HCT116 (cell line): ENCODE data around the gene CNTN5. TPM values are rescaled to one million over a fixed set of nuclear protein-coding genes. Genes with fewer than 3 reads are reported as not detected.

Source experiments
- ATAC-seq: fragments of 200-7000 bp; cut with Tn5 transposase; 2 replicates; pipeline ENCODE4 v1.9.1; 2020; ENCODE audit warnings: mild to moderate bottlenecking, moderate library complexity
- BruUV-seq: library from RNA; stranded (reverse); fragments of 400-500 nt; replicated peaks from 2 replicates; lab custom pipeline; 2021; lab: Mats Ljungman, UMichigan
- CTCF ChIA-PET: fragments of 300-600 bp; sonication (Branson Sonifier 250); formaldehyde crosslinking; loops from one replicate; lab custom pipeline; 2021; ENCODE audit warnings: antibody characterized with exemption; lab: Charles Lee
- POLR2A ChIA-PET: fragments of 300-600, 350-600 bp; sonication (Branson Sonifier 250); formaldehyde crosslinking; loops from one replicate; lab custom pipeline; 2021; ENCODE audit warnings: antibody characterized with exemption; lab: Charles Lee
- RAD21 ChIA-PET, 2 experiments: fragments of 300-600 bp; sonication (Branson Sonifier 250); formaldehyde crosslinking; loops; one replicate each; lab custom pipeline; 2023; ENCODE audit warnings: low total read pairs in 2 of 2; ENCODE audit not compliant: uncharacterized antibody in 2 of 2, unreplicated experiment in 2 of 2, low non-redundant PET in 1 of 2; lab: Charles Lee
- DNase-seq: peaks from one replicate; pipeline ENCODE4 v3.0.0-alpha.2; 2010; ENCODE audit warnings: low read depth, low spot score
- H2AFZ ChIP-seq: fragments of 200-600 bp; shearing (Covaris generic), sonication (generic); 2 replicates; pipeline ENCODE4 v1.6.1; 2017; ENCODE audit warnings: low read depth, mixed run types, mixed read lengths, antibody characterized with exemption, low read length; ENCODE audit not compliant: poor library complexity, severe bottlenecking
- H3K27ac ChIP-seq: 2 replicates; pipeline ENCODE4 v1.5.1; 2012; ENCODE audit warnings: low read depth, low read length
- H3K27me3 ChIP-seq: fragments of 200-600 bp; sonication (generic); 2 replicates; pipeline ENCODE4 v1.6.1; 2016; ENCODE audit warnings: mixed run types, low read length, mixed read lengths; ENCODE audit not compliant: insufficient read depth
- H3K36me3 ChIP-seq, 2 experiments: fragments of 200-500 bp in 1 of 2; fragments of 200-600 bp in 1 of 2; sonication (Bioruptor generic) in 1 of 2; sonication (generic) in 1 of 2; 2 replicates each; pipeline versions ENCODE4 v1.5.1 to v1.6.1; 2014 to 2016; ENCODE audit warnings: low read length in 2 of 2, inconsistent platforms in 1 of 2, mixed read lengths in 1 of 2, mixed run types in 1 of 2; ENCODE audit not compliant: insufficient read depth in 2 of 2, control insufficient read depth in 1 of 2
- H3K4me1 ChIP-seq, 2 experiments: fragments of 200-600 bp in 1 of 2; sonication (generic) in 1 of 2; 2 replicates each; pipeline versions ENCODE4 v1.5.1 to v1.6.1; 2012 to 2017; ENCODE audit warnings: low read length in 2 of 2, inconsistent platforms in 1 of 2, mild to moderate bottlenecking in 1 of 2, mixed read lengths in 1 of 2, mixed run types in 1 of 2, moderate library complexity in 1 of 2; ENCODE audit not compliant: insufficient read depth in 2 of 2, control insufficient read depth in 1 of 2
- H3K4me2 ChIP-seq: fragments of 200-600 bp; sonication (generic); 2 replicates; pipeline ENCODE4 v1.6.1; 2017; ENCODE audit warnings: mixed run types, low read length, mixed read lengths
- H3K4me3 ChIP-seq, 2 experiments: fragments of 200-600 bp in 1 of 2; sonication (generic) in 1 of 2; replicated peaks in 1 of 2; 2 replicates each; pipeline ENCODE4 v1.5.1; 2011 to 2016; ENCODE audit warnings: low read length in 2 of 2, control low read depth in 1 of 2, low read depth in 1 of 2, mild to moderate bottlenecking in 1 of 2, mixed read lengths in 1 of 2, mixed run types in 1 of 2
- H3K79me2 ChIP-seq: fragments of 200-600 bp; sonication (generic); 2 replicates; pipeline ENCODE4 v1.6.1; 2017; ENCODE audit warnings: mild to moderate bottlenecking, mixed run types, low read length, moderate library complexity, mixed read lengths; ENCODE audit not compliant: insufficient read depth
- H3K9ac ChIP-seq: fragments of 200-600 bp; sonication (generic); 2 replicates; pipeline ENCODE4 v1.6.1; 2016; ENCODE audit warnings: low read length, mixed read lengths
- H3K9me2 ChIP-seq: fragments of 200-600 bp; sonication (generic), shearing (Covaris generic); 2 replicates; pipeline ENCODE4 v1.6.1; 2017; ENCODE audit warnings: mixed run types, mild to moderate bottlenecking, moderate library complexity; ENCODE audit not compliant: insufficient read depth
- H3K9me3 ChIP-seq, 2 experiments: fragments of 200-500 bp in 1 of 2; fragments of 200-600 bp in 1 of 2; sonication (Bioruptor generic) in 1 of 2; sonication (generic) in 1 of 2; 2 replicates each; pipeline ENCODE4 v1.6.1; 2014 to 2017; ENCODE audit warnings: low read length in 2 of 2, mixed read lengths in 2 of 2, inconsistent platforms in 1 of 2, low read depth in 1 of 2, mild to moderate bottlenecking in 1 of 2, mixed run types in 1 of 2, moderate library complexity in 1 of 2; ENCODE audit not compliant: control insufficient read depth in 1 of 2, insufficient read depth in 1 of 2
- H4K20me1 ChIP-seq: fragments of 200-600 bp; sonication (generic), shearing (Covaris generic); 2 replicates; pipeline ENCODE4 v1.6.1; 2017; ENCODE audit warnings: mixed run types, mild to moderate bottlenecking, moderate library complexity; ENCODE audit not compliant: insufficient read depth
- CEBPB ChIP-seq: IDR thresholded peaks from 2 replicates; pipeline ENCODE4 v1.6.1; 2012; ENCODE audit warnings: low read depth
- EGR1 ChIP-seq: IDR thresholded peaks from 2 replicates; pipeline ENCODE4 v1.6.1; 2012; ENCODE audit warnings: low read depth
- ELF1 ChIP-seq: IDR thresholded peaks from 2 replicates; pipeline ENCODE4 v1.6.1; 2012; ENCODE audit warnings: low read depth, borderline replicate concordance
- EZH2 ChIP-seq: fragments of 200-600 bp; sonication (generic); IDR thresholded peaks from 2 replicates; pipeline ENCODE4 v1.6.1; 2017; ENCODE audit warnings: antibody characterized with exemption, mixed run types
- EZH2phosphoT487 ChIP-seq: fragments of 200-600 bp; IDR thresholded peaks from 2 replicates; pipeline ENCODE4 v1.6.1; 2018; ENCODE audit warnings: antibody characterized with exemption, borderline replicate concordance
- FOSL1 ChIP-seq: IDR thresholded peaks from 2 replicates; pipeline ENCODE4 v1.6.1; 2012; ENCODE audit warnings: low read depth
- JUND ChIP-seq: IDR thresholded peaks from 2 replicates; pipeline ENCODE4 v1.6.1; 2012
- RAD21 ChIP-seq: IDR thresholded peaks from 2 replicates; pipeline ENCODE4 v1.6.1; 2012; ENCODE audit warnings: low read depth, mild to moderate bottlenecking
- SP1 ChIP-seq: IDR thresholded peaks from 2 replicates; pipeline ENCODE4 v1.6.1; 2012; ENCODE audit warnings: low read depth
- SRF ChIP-seq: IDR thresholded peaks from 2 replicates; pipeline ENCODE4 v1.6.1; 2012; ENCODE audit warnings: low read depth
- TCF7L2 ChIP-seq: IDR thresholded peaks from 2 replicates; pipeline ENCODE4 v1.7.0; 2011; ENCODE audit warnings: borderline replicate concordance, inconsistent platforms; ENCODE audit not compliant: insufficient read depth, insufficient read length; ENCODE audit errors: extremely low read depth
- YY1 ChIP-seq: IDR thresholded peaks from 2 replicates; pipeline ENCODE4 v1.6.1; 2011; ENCODE audit warnings: low read length, low read depth, moderate library complexity, mild to moderate bottlenecking; ENCODE audit not compliant: insufficient replicate concordance; ENCODE audit errors: extremely low read depth
- ZFX ChIP-seq: fragments of 450-650 bp; IDR thresholded peaks from 2 replicates; pipeline ENCODE4 v1.6.1; 2017
- ZNF274 ChIP-seq: fragments of 200-500 bp; sonication (Bioruptor generic); IDR thresholded peaks from 2 replicates; pipeline ENCODE4 v1.6.1; 2014; ENCODE audit warnings: mild to moderate bottlenecking, low read depth, low read length, inconsistent platforms
- intact Hi-C: fragments of 100-400 bp; cut with micrococcal nuclease; formaldehyde crosslinking; loops from 2 replicates; pipeline ENCODE4 v1.10.0; 2022
- total RNA-seq: library from RNA; stranded (reverse); gene quantifications from one replicate; pipeline ENCODE4 v1.2.1, GENCODE V29; 2021; ENCODE audit not compliant: unreplicated experiment
- TF ChIP-seq, protein P1 (sequence below): IDR thresholded peaks from 2 replicates; pipeline ENCODE4 v1.6.1; 2012; ENCODE audit warnings: low read depth
- TF ChIP-seq, protein P2 (sequence below): IDR thresholded peaks from 2 replicates; pipeline ENCODE4 v1.6.1; 2012
- TF ChIP-seq, protein P3 (sequence below): IDR thresholded peaks from 2 replicates; pipeline ENCODE4 v1.6.1; 2012
- TF ChIP-seq, protein P4 (sequence below), 3 experiments: fragments of 200-600 bp in 1 of 3; sonication (generic) in 1 of 3; IDR thresholded peaks in 2 of 3; conservative IDR thresholded peaks in 1 of 3; 2 replicates each; pipeline ENCODE4 v1.5.1; 2012 to 2017; ENCODE audit warnings: low read depth in 2 of 3, low read length in 2 of 3, antibody characterized with exemption in 1 of 3, borderline replicate concordance in 1 of 3, control low read depth in 1 of 3, mild to moderate bottlenecking in 1 of 3, mixed read lengths in 1 of 3, mixed run types in 1 of 3, moderate library complexity in 1 of 3; ENCODE audit not compliant: insufficient read depth in 1 of 3

Gene CNTN5
- total RNA-seq, 1 experiment from 2014 or later, result not detected

DNA sequence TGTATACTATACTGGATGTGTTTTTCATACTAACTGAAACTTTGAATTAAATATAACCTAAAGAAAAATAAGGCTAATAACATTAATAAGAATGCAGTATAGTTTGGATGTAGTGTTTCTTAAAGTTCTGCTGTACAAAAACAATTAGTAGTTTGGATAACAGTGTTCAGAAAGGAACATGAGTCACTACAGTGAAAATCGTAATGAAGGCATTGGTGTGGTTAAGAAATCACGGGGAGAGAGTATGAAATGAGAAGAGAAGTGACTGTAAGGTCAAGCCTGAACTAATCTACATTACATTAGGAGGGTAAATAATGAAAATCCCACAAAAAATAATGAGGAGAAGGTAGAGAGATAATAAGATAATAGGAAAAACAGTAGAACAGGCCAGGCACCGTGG is 939.8 kb downstream of the CNTN5 start:
- intact Hi-C loops, result no loop called here
- no peak for TF ChIP-seq JUND
- no peak for TF ChIP-seq RAD21
- TF ChIP-seq EGR1, result no peak
- no peak for TF ChIP-seq SRF
- TF ChIP-seq, protein P1, sequence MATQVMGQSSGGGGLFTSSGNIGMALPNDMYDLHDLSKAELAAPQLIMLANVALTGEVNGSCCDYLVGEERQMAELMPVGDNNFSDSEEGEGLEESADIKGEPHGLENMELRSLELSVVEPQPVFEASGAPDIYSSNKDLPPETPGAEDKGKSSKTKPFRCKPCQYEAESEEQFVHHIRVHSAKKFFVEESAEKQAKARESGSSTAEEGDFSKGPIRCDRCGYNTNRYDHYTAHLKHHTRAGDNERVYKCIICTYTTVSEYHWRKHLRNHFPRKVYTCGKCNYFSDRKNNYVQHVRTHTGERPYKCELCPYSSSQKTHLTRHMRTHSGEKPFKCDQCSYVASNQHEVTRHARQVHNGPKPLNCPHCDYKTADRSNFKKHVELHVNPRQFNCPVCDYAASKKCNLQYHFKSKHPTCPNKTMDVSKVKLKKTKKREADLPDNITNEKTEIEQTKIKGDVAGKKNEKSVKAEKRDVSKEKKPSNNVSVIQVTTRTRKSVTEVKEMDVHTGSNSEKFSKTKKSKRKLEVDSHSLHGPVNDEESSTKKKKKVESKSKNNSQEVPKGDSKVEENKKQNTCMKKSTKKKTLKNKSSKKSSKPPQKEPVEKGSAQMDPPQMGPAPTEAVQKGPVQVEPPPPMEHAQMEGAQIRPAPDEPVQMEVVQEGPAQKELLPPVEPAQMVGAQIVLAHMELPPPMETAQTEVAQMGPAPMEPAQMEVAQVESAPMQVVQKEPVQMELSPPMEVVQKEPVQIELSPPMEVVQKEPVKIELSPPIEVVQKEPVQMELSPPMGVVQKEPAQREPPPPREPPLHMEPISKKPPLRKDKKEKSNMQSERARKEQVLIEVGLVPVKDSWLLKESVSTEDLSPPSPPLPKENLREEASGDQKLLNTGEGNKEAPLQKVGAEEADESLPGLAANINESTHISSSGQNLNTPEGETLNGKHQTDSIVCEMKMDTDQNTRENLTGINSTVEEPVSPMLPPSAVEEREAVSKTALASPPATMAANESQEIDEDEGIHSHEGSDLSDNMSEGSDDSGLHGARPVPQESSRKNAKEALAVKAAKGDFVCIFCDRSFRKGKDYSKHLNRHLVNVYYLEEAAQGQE, result no peak
- no peak for TF ChIP-seq TCF7L2
- no peak for TF ChIP-seq CEBPB
- TF ChIP-seq, all 23 proteins: peak for 0
- H3K79me2 ChIP-seq, result no peaks in the 10 kb centered on the region
- no TSS peak for BruUV-seq
- no peaks in the 10 kb centered on the region for H3K4me1 ChIP-seq
- no peaks in the 10 kb centered on the region for H4K20me1 ChIP-seq
- no peaks in the 10 kb centered on the region for H3K9me2 ChIP-seq
- POLR2A ChIA-PET, result no interaction called here
- ATAC-seq (no peak), DNase-seq (no peak)
- no peaks in the 10 kb centered on the region for H3K27me3 ChIP-seq
- H3K9ac ChIP-seq, result no peak overlapping the region
- CTCF ChIA-PET, result no interaction called here
- no peak overlapping the region for H3K4me2 ChIP-seq
- no peak overlapping the region for H3K4me3 ChIP-seq
- H2AFZ ChIP-seq, result no peak overlapping the region
- H3K27ac ChIP-seq, result no peak overlapping the region
- H3K9me3 ChIP-seq, result peaks cover 0 to 5% of the 10 kb centered on the region in 2 experiments; a peak in 2 of 4 replicates
- H3K36me3 ChIP-seq, result no peaks in the 10 kb centered on the region
- RAD21 ChIA-PET, result no interaction called here

DNA sequence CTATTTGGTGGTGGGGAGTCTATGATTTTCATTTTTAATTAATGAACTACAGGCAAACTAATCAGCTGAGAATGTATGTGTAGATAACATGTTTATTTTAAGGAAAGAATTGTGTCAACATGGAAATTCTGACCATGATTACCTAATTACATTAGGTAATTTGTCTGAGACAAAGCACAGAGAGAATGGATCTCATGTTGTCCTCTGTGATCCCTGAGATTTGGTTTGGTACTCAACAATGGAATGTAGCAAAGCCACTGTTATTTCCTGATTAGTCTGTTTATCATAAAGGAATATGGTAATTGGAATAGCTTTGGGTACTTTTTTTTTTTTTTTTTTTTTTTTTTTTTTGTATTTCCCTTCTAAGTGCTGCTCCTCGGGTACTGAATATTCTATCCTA is 947.6 kb downstream of the CNTN5 start:
- Histone ChIP-seq H2AFZ (no peak overlapping the region), H3K27ac (no peak overlapping the region), H3K27me3 (no peaks in the 10 kb centered on the region), H3K9ac (no peak overlapping the region), H3K9me3 (peaks cover 0 to 8% of the 10 kb centered on the region in 2 experiments; a peak in 2 of 4 replicates), H4K20me1 (no peaks in the 10 kb centered on the region), H3K4me1 (no peaks in the 10 kb centered on the region), H3K36me3 (no peaks in the 10 kb centered on the region), H3K79me2 (no peaks in the 10 kb centered on the region), H3K4me2 (no peak overlapping the region), H3K4me3 (no peak overlapping the region), H3K9me2 (no peaks in the 10 kb centered on the region)
- ATAC-seq (no peak), DNase-seq (no peak)
- RAD21 ChIA-PET, result no interaction called here
- BruUV-seq, result no TSS peak
- intact Hi-C loops, result no loop called here
- CTCF ChIA-PET, result no interaction called here
- POLR2A ChIA-PET, result no interaction called here
- TF ChIP-seq, protein P2, sequence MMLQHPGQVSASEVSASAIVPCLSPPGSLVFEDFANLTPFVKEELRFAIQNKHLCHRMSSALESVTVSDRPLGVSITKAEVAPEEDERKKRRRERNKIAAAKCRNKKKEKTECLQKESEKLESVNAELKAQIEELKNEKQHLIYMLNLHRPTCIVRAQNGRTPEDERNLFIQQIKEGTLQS, result no peak
- TF ChIP-seq EZH2 (no peak), EZH2phosphoT487 (no peak), CEBPB (no peak), SP1 (no peak), RAD21 (no peak), YY1 (no peak), ZNF274 (no peak), ELF1 (no peak), ZFX (no peak), FOSL1 (no peak)
- TF ChIP-seq, protein P3, sequence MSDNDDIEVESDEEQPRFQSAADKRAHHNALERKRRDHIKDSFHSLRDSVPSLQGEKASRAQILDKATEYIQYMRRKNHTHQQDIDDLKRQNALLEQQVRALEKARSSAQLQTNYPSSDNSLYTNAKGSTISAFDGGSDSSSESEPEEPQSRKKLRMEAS, result no peak
- TF ChIP-seq, protein P4, sequence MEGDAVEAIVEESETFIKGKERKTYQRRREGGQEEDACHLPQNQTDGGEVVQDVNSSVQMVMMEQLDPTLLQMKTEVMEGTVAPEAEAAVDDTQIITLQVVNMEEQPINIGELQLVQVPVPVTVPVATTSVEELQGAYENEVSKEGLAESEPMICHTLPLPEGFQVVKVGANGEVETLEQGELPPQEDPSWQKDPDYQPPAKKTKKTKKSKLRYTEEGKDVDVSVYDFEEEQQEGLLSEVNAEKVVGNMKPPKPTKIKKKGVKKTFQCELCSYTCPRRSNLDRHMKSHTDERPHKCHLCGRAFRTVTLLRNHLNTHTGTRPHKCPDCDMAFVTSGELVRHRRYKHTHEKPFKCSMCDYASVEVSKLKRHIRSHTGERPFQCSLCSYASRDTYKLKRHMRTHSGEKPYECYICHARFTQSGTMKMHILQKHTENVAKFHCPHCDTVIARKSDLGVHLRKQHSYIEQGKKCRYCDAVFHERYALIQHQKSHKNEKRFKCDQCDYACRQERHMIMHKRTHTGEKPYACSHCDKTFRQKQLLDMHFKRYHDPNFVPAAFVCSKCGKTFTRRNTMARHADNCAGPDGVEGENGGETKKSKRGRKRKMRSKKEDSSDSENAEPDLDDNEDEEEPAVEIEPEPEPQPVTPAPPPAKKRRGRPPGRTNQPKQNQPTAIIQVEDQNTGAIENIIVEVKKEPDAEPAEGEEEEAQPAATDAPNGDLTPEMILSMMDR (IDR thresholded peaks at IDR 0.05 in 2 of 3, conservative IDR thresholded peaks at IDR 0.05 in 1 of 3; ENCODE audit: borderline replicate concordance in 1 of 3, insufficient read depth in 1 of 3, low read depth in 2 of 3, low read length in 2 of 3), result no peak
